GM18858 (cell line): ENCODE data around the gene PPM1L.

ENCODE experiments used
- ATAC-seq: cut with Tn5 transposase; IDR thresholded peaks from one replicate; pipeline ENCODE4 v1.9.1; 2021; ENCODE audit not compliant: unreplicated experiment

Gene PPM1L

GRCh38 chr3:161026612-161027510 lies 270.8 kb downstream of the PPM1L start:
- ATAC-seq, result no peak

- no peak for ATAC-seq
Measured at GRCh38 chr3:161028555-161029153, 272.6 kb downstream of the PPM1L start.

- no peak for ATAC-seq
Measured at GRCh38 chr3:161031134-161031533, 275.1 kb downstream of the PPM1L start.

- ATAC-seq, result peak; percentile 89
Measured at GRCh38 chr3:161034913-161035550, 279.0 kb downstream of the PPM1L start.

- ATAC-seq, result no peak
Measured at GRCh38 chr3:161035711-161036110, 279.7 kb downstream of the PPM1L start.

GRCh38 chr3:161038725-161039124 lies 282.7 kb downstream of the PPM1L start:
- ATAC-seq, result no peak

- ATAC-seq, result peak; percentile 76
Measured at GRCh38 chr3:161042023-161042501, 286.0 kb downstream of the PPM1L start.

GRCh38 chr3:161043336-161044035 lies 287.5 kb downstream of the PPM1L start:
- peak; percentile 87 for ATAC-seq

- no peak for ATAC-seq
Measured at GRCh38 chr3:161049683-161050248, 293.7 kb downstream of the PPM1L start.

GRCh38 chr3:161050935-161051334 lies 294.9 kb downstream of the PPM1L start:
- ATAC-seq, result peak; percentile 54

GRCh38 chr3:161051856-161052255 lies 295.8 kb downstream of the PPM1L start:
- no peak for ATAC-seq

- ATAC-seq, result no peak
Measured at GRCh38 chr3:161054860-161055604, 299.0 kb downstream of the PPM1L start.

GRCh38 chr3:161064413-161064812 lies 308.4 kb downstream of the PPM1L start:
- no peak for ATAC-seq

- no peak for ATAC-seq
Measured at GRCh38 chr3:161066930-161067329, 310.9 kb downstream of the PPM1L start.

- ATAC-seq, result peak; percentile 20
Measured at GRCh38 chr3:161067335-161067734, 311.3 kb downstream of the PPM1L start.

GRCh38 chr3:161069511-161070251 lies 313.6 kb downstream of the PPM1L start:
- peak; percentile 97 for ATAC-seq

GRCh38 chr3:161070252-161070930 lies 314.4 kb downstream of the PPM1L start:
- ATAC-seq, result no peak

GRCh38 chr3:161070980-161071663 lies 315.1 kb downstream of the PPM1L start:
- ATAC-seq, result no peak
